Fibroblast of peridontal ligament (primary cell): ENCODE results near the gene CRB3.

Source experiments
- DNase-seq: peaks from one replicate; pipeline ENCODE4 v3.0.0-alpha.2; 2010; ENCODE audit errors: extremely low read depth

Gene CRB3

GRCh38 chr19:6466526-6467248 is 2.6 kb downstream of the CRB3 start:
- DNase-seq, result no peak

GRCh38 chr19:6467384-6467783 is 3.3 kb downstream of the CRB3 start:
- no peak for DNase-seq

DNA sequence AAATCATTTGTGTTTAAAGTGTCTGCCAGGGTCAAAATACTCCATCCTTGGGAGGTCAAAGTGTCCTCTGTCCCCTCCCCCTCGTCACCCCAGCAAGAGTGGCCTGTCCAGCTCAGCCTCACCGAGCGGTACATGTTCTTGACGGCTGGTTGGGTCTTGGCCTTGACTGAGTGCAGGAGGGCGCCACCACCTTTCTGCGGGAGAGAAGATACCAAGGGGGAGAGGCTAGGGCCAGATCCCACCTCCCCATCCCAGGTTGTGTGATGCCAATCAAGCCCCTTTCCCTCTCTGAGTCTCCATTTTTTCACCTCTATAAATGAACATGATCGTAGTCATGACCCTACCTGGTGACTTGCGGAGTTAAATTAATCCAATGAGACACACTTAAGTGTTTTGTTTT is 6.1 kb downstream of the CRB3 start:
- DNase-seq, result no peak

DNA sequence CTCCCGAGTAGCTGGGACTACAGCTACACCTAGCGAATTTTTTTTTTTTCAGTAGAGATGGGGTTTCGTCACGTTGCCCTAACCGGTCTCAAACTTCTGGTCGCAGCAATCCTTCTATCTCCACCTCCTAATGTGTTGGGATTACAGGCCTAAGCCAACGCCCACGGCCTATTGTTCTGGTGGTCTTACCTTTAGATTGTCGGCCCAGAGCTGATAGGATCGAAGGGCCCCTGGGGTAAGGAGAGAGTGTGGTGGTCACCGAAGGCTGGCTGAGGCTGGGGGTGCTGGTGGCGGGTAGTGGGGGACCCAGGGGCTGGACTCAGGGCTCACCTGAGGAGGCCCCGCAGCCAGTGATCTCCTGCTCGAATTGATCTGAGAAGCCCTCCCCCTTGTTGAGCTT is 7.0 kb downstream of the CRB3 start:
- DNase-seq, result no peak

- no peak for DNase-seq
Observed at GRCh38 chr19:6472713-6473112, 8.6 kb downstream of the CRB3 start.

GRCh38 chr19:6473647-6474046 is 9.6 kb downstream of the CRB3 start:
- no peak for DNase-seq

GRCh38 chr19:6475321-6476108 is 11.4 kb downstream of the CRB3 start:
- no peak for DNase-seq

DNA sequence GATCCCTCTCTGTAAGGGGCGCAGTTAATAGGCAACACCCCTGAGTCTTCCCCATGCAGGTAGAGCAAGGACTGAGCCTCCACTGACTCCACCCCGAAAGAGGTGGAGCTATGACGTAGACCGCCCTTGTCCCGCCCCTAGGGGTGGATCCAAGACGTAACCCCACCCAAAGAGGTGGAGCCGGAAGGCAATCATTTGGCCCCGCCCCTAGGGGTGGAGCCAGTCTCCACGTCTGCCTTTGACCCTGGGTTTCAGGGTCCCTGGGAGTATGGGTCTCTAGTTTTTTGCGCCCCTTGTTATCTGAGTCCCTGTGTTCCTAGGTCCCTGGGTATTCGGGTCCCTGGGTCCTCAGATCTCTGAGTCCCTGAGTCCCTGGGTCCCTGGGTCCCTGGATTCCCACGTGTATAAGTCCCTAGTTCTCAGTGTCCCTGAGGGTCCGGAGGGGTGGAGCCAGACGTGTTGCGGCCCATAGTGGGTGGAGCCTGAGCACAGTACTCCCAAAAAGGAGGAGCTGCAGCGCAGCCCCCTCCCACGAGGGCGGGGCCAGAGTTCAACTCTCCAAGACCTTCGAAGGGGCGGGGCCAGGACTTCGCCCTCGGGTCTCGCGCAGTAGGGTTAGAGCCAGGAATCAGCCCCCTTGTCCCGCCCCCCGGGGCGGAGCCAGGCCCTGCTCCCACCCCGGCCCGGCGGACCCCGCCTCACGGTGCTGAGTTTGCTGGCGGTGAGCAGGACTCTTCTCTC is 12.3 kb downstream of the CRB3 start:
- DNase-seq, result no peak

- DNase-seq, result no peak
Observed at GRCh38 chr19:6476896-6477431, 12.9 kb downstream of the CRB3 start.

DNA sequence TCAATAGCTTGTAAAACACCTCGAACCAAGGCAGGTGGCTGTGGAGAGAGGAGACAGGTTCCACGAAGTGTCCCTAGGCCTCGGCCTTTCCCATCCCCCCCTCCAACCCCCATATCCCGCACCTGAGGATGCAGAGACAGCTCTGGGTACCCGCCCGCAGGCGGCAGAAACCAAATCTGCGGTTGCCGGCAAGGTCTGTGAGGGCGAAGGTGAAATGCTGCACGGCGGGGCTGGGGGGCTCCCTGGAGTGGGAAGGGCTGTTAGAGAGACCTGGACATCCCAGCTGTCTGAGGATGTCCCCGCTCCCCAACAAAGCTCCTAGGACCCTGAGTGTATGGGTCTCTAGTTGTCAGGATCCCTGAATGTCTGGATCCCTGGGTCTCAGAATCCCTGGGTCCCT is 14.7 kb downstream of the CRB3 start:
- DNase-seq, result no peak

DNA sequence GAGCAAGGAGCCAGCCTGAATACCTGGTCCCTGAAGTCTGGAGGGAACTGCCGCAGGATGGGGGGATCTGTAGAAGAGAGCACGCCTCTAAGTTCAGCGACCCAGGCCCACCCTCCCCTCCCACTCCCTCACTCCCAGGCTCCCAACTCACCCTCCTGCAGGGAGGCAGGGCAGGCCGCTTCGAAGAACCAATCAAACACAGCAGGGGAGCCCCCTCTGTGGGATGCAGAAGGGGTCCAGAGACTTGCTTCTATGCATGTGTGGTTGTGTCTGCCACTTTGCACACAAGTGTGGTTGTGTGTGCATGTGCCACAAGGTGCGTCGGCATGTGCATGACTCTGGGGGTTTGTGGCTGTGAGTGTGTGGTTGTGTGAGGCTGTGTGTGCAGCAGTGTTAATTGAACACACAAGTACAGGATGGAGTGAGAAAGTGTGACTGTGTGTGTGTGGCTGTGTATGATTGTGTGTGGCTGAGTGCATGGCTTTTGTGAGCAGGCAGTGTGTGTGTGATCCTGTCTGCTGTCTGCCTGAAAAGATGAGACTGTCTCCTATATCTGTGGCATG is 15.8 kb downstream of the CRB3 start:
- no peak for DNase-seq

GRCh38 chr19:6480848-6481415 is 16.9 kb downstream of the CRB3 start:
- DNase-seq, result no peak

GRCh38 chr19:6481541-6482342 is 17.7 kb downstream of the CRB3 start, which contains the start of gene DENND1C:
Gene DENND1C, minus strand, starts transcription at chr19:6481787. Its CDS starts 92 bp downstream, at chr19:6481695.
- DNase-seq, result no peak

DNA sequence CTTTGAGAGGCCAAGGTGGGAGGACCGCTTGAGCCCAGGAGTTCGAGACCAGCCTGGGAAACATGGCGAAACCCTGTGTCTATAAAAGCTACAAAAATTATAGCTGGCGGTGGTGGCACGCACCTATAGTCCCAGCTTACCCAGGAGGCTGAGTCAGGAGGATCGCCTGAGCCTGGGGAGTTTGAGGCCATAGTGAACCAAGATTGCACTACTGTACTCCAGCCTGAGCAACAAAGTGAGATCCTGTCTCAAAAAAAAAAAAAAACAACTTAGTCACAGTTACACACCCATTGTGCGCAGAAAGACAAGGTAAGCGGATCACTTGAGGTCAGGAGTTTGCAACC is 18.2 kb downstream of the CRB3 start:
- no peak for DNase-seq

- no peak for DNase-seq
Observed at GRCh38 chr19:6483235-6483634, 19.2 kb downstream of the CRB3 start.

DNA sequence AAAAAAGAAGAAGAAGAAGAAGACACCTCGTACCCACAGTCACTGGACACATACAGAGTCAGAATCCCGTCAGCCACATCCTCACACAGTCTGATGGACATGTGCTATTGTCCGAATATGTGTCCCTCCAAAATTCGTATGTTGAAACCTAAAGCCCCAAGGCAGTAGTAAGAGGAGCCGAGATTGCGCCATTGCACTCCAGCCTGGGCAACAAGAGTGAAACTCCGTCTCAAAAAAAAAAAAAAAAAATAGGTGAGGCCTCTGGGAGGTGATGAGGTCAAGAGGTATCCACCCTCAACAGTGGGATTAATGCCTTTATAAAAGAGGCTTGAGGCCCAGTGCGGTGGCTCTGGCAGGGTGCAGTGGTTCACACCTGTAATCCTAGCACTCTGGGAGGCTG is 20.2 kb downstream of the CRB3 start:
- no peak for DNase-seq

- DNase-seq, result no peak
Observed at GRCh38 chr19:6484831-6485230, 20.8 kb downstream of the CRB3 start.

DNA sequence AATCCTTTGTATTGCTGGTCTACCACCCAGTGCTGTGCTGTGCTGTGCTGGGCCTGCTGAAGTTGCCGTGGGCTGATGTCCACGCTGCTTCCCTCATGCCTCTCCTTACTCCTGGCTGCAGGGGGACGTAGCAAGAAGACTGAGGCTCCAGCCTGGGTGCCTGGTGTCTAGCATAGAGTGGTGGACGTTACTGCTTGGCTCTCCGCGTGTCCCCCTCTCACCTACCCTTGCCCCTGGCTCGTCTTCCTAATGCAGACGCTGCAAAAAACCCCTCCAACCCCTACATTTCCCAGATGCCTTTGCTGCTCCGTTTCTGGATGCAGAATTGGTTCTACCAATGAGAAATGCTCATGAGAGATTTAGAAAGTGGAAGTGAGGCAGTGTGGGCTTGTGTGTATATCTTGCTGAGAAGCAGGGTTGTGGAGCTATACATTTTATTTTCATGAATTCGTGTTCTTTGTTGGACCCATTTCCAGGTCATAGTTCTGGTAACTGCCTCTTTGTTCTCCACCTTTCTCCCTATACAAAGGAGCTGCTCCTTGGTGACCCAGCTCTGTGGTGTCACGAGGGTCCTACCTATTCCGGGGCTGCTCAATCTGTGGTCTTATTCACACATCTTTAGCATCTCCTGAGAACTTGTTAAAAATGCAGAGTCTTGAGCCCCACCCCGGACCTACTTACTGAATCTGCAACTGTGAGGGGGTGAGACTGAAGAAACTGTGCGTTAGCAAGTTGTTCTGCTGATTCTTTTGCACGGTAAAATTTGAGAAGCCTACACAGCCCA is 25.4 kb downstream of the CRB3 start:
- no peak for DNase-seq

DNA sequence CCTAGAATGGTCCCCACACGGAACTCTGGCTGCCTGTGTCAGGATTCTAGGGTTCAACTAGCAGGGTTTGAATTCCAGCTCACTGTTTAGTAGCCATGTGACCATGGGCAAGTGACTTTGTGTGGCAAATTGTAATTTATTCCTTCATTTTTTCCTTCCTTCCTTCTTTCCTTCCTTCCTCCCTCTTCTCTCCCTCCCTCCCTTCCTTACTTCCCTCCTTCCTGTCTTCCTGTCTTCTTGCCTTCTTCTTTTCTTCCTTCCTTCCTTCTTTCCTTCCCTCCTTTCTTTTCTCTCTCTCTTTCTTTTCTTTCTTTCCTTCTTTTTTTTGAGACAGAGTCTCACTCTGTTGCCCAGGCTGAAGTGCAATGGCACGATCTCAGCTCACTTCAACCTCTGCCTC is 26.1 kb downstream of the CRB3 start:
- no peak for DNase-seq
